DOHH2 (cell line): ENCODE measurements around the gene DDX1.

ENCODE experiments used
- H3F3A ChIP-seq: fragments of 200-600 bp; sonication (generic), shearing (Covaris generic); 2 replicates; pipeline ENCODE4 v1.6.0; 2016; ENCODE audit warnings: antibody characterized with exemption, mild to moderate bottlenecking; ENCODE audit not compliant: control insufficient read depth, insufficient read depth
- H3K27ac ChIP-seq: fragments of 200-600 bp; sonication (generic); 2 replicates; pipeline ENCODE4 v1.5.1; 2014; ENCODE audit warnings: low read depth, mild to moderate bottlenecking, low read length, moderate library complexity
- H3K27me3 ChIP-seq: fragments of 200-600 bp; sonication (generic); 2 replicates; pipeline ENCODE4 v1.6.1; 2014; ENCODE audit warnings: mild to moderate bottlenecking, low read length, mixed read lengths; ENCODE audit not compliant: control insufficient read depth
- H3K36me3 ChIP-seq: fragments of 200-600 bp; sonication (generic); 2 replicates; pipeline ENCODE4 v1.6.1; 2014; ENCODE audit warnings: mild to moderate bottlenecking, low read length, moderate library complexity, mixed read lengths; ENCODE audit not compliant: control insufficient read depth
- H3K4me1 ChIP-seq: fragments of 200-600 bp; sonication (generic); 2 replicates; pipeline ENCODE4 v1.6.1; 2014; ENCODE audit warnings: mild to moderate bottlenecking, low read length, mixed read lengths; ENCODE audit not compliant: control insufficient read depth
- H3K4me2 ChIP-seq: fragments of 200-600 bp; sonication (generic); 2 replicates; pipeline ENCODE4 v1.6.0; 2014; ENCODE audit warnings: mild to moderate bottlenecking, low read length, moderate library complexity
- H3K4me3 ChIP-seq: fragments of 200-600 bp; sonication (generic); 2 replicates; pipeline ENCODE4 v1.5.1; 2014; ENCODE audit warnings: mild to moderate bottlenecking, low read length, mixed read lengths
- H3K79me2 ChIP-seq: fragments of 200-600 bp; sonication (generic); 2 replicates; pipeline ENCODE4 v1.6.1; 2014; ENCODE audit warnings: mild to moderate bottlenecking, low read length, mixed read lengths; ENCODE audit not compliant: control insufficient read depth
- H3K9me2 ChIP-seq: fragments of 200-600 bp; sonication (generic); replicated peaks from 2 replicates; pipeline ENCODE4 v1.6.1; 2014; ENCODE audit warnings: mild to moderate bottlenecking, low read length, mixed read lengths; ENCODE audit not compliant: control insufficient read depth
- H3K9me3 ChIP-seq: fragments of 200-600 bp; sonication (generic); 2 replicates; pipeline ENCODE4 v1.6.1; 2014; ENCODE audit warnings: antibody characterized with exemption, low read length, mixed read lengths; ENCODE audit not compliant: control insufficient read depth, insufficient read depth
- H4K20me1 ChIP-seq: fragments of 200-600 bp; sonication (generic); 2 replicates; pipeline ENCODE4 v1.6.0; 2014; ENCODE audit warnings: low read depth, mild to moderate bottlenecking, antibody characterized with exemption, low read length, moderate library complexity; ENCODE audit not compliant: control insufficient read depth, insufficient read depth
- EZH2phosphoT487 ChIP-seq: fragments of 200-600 bp; sonication (generic); IDR thresholded peaks from 2 replicates; pipeline ENCODE4 v1.6.1; 2017; ENCODE audit warnings: borderline replicate concordance, mild to moderate bottlenecking, antibody characterized with exemption, low read length, moderate library complexity, mixed read lengths
- TF ChIP-seq, protein P1 (sequence below): fragments of 200-600 bp; sonication (generic); IDR thresholded peaks from one replicate; pipeline ENCODE4 v1.5.1; 2014; ENCODE audit warnings: antibody characterized with exemption, mild to moderate bottlenecking, low read depth, low read length; ENCODE audit not compliant: poor library complexity, severe bottlenecking

The DDX1 gene

DNA sequence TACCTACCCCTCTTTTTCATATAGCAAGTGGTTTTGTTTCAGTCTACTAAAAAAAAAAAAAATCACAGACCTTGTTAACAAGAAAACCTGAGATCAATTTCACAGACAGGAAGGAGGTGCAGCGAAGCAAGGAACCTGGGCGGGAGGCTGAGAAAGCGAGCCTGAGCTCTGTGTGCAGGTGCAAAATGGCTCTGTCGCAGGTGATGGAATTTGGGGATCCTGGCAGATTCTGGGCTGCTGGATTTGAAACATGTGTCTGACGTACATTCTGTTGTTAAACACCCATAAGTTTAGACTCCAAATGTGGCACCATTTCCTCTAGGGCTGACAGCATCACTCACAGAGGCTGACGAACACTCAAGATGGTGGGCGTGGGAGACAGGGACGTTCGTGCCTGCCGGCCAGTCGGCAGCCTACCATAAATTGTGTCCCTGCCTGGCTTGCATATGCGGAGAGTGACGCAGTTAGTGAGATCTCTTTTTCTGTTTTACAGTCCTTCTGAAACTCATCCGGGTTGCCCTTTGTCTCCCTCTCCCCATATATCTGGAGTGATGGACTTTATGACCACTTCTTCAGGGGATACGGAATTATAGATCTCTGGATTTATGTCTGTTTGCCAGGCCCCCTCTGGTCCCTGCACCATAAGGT, 8.8 kb upstream of the DDX1 start:
- no peaks in the 10 kb centered on the region for H3K79me2 ChIP-seq
- H4K20me1 ChIP-seq = no peaks in the 10 kb centered on the region
- H3F3A ChIP-seq = peaks cover 2% of the 10 kb centered on the region; the same call in 1 of the 2 replicates
- TF ChIP-seq, protein P1, sequence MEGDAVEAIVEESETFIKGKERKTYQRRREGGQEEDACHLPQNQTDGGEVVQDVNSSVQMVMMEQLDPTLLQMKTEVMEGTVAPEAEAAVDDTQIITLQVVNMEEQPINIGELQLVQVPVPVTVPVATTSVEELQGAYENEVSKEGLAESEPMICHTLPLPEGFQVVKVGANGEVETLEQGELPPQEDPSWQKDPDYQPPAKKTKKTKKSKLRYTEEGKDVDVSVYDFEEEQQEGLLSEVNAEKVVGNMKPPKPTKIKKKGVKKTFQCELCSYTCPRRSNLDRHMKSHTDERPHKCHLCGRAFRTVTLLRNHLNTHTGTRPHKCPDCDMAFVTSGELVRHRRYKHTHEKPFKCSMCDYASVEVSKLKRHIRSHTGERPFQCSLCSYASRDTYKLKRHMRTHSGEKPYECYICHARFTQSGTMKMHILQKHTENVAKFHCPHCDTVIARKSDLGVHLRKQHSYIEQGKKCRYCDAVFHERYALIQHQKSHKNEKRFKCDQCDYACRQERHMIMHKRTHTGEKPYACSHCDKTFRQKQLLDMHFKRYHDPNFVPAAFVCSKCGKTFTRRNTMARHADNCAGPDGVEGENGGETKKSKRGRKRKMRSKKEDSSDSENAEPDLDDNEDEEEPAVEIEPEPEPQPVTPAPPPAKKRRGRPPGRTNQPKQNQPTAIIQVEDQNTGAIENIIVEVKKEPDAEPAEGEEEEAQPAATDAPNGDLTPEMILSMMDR = no peak
- no peak for TF ChIP-seq EZH2phosphoT487
- no peaks in the 10 kb centered on the region for H3K27me3 ChIP-seq
- H3K9me2 ChIP-seq = no peaks in the 10 kb centered on the region
- H3K36me3 ChIP-seq = no peaks in the 10 kb centered on the region
- H3K9me3 ChIP-seq = peaks cover 4% of the 10 kb centered on the region; the same call in 1 of the 2 replicates
- H3K27ac ChIP-seq = no peak overlapping the region
- H3K4me2 ChIP-seq = peak overlapping the region; percentile 70
- peak overlapping the region; percentile 54 for H3K4me3 ChIP-seq
- H3K4me1 ChIP-seq = peaks cover 20% of the 10 kb centered on the region

DNA sequence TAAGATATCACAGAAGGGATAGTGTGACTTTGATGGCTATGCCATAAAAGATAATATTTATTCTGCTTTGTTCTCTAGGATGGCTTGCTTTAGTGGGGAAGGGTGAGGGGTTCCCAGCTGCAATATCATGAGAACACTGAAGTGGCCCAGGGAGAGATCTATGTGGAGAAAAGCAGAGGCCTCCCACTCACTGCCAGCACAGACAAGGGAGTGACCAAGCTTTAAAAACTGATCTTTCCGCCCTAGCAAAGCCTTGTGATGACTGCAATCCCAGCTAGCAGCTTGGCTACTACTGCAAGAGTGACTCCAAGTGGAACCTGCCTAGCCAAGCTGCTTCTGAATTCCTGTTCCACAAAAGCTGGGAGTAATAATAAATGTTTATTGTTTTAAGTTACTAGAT, 7.8 kb upstream of the DDX1 start:
- Histone ChIP-seq H3K4me2 (no peak overlapping the region), H3K4me1 (peaks cover 20% of the 10 kb centered on the region), H3K79me2 (no peaks in the 10 kb centered on the region), H3K9me3 (peaks cover 4% of the 10 kb centered on the region; the same call in 1 of the 2 replicates), H3K4me3 (no peak overlapping the region), H3K36me3 (no peaks in the 10 kb centered on the region), H3K27ac (no peak overlapping the region), H3K9me2 (no peaks in the 10 kb centered on the region), H3K27me3 (no peaks in the 10 kb centered on the region), H4K20me1 (no peaks in the 10 kb centered on the region), H3F3A (peaks cover 2% of the 10 kb centered on the region; the same call in 1 of the 2 replicates)
- TF ChIP-seq, protein P1 = no peak
- TF ChIP-seq EZH2phosphoT487 = no peak

DNA sequence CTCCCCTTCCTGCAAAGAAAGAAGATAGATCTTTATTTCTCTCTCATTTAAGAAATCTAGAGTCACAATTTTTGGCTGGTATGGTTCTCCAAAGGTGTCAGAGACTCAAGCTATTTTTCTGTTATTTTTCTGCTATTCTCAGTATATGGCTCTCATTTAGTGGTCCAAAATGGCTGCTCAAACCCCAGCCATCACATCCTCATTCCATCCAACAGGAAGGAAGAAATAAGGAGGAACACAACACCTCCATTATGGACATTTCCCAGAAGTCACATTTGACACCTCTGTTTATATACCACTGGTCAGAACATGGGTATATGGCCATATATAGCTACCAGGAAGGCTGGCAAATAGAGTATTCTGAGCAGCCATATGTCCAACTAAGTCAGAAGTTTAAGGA, 7.4 kb upstream of the DDX1 start:
- Histone ChIP-seq H3K9me2 (no peaks in the 10 kb centered on the region), H3K4me1 (peaks cover 20% of the 10 kb centered on the region), H3K36me3 (no peaks in the 10 kb centered on the region), H3K79me2 (no peaks in the 10 kb centered on the region), H3K27ac (no peak overlapping the region), H3K4me2 (no peak overlapping the region), H4K20me1 (no peaks in the 10 kb centered on the region), H3K9me3 (peaks cover 4% of the 10 kb centered on the region; the same call in 1 of the 2 replicates), H3K27me3 (no peaks in the 10 kb centered on the region), H3K4me3 (no peak overlapping the region), H3F3A (peaks cover 2% of the 10 kb centered on the region; the same call in 1 of the 2 replicates)
- TF ChIP-seq, protein P1 = no peak
- no peak for TF ChIP-seq EZH2phosphoT487
